GM19455 (cell line): ENCODE measurements around the gene TCIRG1.

Experiments
- ATAC-seq: cut with Tn5 transposase; IDR thresholded peaks from one replicate; pipeline ENCODE4 v1.9.1; 2021; ENCODE audit not compliant: unreplicated experiment

TCIRG1 gene

DNA sequence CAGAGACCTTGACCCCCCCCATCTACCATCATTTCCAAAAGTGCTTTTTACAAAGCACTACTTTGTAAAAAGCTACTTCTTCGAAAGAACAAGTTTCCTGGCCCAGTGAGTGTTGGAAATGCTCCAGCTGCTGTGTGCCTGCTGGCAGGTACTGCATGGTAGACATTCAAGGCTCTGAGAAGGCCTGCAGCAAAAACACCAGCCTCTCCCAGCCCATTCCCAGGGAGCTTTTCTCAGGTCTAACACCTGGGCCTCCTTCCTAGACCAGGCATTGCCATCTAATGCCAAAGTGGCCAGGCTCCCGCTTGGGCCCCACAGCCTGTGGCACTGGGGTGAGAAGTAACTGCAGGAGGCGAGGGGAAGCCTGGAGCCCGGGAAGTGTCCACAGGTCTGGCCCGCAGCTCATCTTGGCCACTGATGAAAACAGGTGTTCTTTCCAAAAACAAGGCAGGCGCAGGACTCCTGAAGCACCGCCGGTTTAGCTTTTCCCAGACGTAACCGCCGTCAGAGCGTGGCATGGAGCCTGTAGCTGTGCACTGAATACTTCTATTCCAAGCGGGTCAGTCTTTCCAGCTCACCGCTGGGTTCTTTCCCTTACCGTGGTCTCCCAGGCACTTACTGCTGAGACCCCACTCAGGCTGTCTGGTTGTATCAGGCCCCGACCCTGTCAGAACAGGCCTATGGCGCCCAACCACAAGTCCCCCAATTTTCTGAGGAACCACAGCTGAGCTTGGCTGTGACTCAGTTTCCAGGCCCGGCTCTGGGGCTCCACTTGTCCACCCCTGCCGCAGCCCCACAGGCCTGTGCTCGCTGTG, 1.2 kb upstream of the TCIRG1 start:
- no peak for ATAC-seq

DNA sequence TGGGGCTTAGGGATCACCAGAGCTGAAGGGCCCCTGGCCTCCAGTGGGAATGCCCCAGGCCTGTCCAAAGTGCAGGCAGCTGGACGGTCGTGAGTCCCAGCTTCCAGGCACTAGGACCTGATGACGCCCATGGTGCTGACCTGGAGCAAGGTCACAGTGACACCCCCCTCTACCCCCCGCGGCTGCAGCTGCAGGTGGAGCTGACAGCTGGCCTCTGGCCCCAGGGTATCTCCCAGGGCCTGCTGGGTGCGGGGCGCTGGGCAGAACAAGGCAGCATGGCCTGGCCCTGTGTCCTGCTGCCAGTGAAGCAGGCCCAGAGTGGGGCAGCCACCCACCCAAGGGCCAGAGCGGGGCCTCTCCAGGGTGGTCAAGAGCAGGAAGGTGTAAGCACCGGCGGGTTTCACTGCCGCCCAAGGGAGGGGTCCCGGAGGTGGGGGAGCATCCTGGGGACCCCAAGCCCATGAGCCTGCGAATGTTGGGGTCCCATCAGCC, 553 bp upstream of the TCIRG1 start:
- ATAC-seq, result no peak

DNA sequence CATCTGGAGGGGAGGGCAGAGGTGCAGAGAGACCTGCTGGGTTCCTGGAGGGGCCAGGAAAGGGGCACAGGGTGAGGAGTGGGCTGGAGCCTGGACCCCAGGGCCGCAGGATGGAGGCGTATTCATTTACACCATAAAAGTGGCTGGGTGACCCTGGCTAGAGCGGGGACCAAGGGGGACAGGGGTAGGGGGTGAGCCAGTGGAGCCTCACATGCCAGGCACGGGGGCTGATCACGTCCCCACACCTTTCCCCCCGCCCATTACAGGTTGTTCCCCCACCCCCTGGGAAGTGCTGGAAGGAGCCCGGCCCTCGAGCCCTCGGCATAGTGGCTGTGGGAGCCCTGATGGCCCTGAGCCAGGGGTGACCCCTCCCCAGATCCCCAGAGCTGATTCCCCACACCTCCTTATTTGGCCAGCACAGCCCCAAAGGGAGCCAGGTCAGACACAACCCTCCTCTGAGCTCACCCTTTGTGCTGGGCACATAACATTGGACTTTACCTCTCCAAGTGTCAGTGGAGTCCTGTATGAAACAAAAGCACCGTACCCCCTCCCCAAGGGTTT, 781 bp downstream of the TCIRG1 start:
- ATAC-seq, result no peak

DNA sequence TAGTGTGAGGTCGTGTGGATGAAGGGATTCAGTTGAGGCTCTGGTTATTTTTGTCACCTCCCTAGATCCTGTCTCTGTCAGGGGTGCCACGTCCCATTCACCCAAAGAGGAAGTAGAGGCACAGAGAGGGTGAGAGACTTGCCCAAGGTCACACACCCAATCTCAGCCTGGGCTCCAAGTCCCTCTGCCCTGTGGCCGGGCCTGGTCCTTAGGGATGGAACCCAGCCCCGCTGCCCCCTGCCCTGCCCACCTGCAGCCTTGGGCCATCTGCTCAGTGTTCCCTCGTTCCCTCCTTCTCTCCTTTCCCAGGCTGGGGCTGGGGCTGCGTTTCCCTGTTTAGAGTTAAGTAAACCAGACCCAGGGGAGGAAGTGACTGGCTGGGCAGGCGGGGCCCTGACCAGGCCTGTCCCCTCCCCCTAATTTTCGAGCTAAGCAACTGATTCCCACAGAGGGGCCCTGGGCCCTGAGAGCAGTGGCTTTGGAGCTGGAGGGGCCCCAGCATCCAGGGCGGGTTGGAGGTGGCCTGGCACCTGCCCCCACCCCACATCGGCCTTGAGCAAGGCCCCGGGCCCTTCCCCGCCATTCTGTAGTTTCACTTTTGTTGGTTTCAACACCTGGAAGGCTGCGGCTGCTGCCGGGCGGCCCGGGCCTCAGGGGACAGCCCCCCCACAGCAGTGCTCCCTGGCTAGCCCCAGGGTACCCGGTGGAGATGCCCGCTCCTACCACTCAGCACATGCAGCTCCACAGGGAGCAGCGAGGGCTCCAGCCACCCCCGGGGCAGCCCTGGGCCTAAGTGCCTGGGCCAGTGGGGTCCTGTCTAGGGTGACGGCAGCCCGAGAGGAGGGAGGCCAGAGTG, 1.5 kb downstream of the TCIRG1 start:
- ATAC-seq, result no peak

DNA sequence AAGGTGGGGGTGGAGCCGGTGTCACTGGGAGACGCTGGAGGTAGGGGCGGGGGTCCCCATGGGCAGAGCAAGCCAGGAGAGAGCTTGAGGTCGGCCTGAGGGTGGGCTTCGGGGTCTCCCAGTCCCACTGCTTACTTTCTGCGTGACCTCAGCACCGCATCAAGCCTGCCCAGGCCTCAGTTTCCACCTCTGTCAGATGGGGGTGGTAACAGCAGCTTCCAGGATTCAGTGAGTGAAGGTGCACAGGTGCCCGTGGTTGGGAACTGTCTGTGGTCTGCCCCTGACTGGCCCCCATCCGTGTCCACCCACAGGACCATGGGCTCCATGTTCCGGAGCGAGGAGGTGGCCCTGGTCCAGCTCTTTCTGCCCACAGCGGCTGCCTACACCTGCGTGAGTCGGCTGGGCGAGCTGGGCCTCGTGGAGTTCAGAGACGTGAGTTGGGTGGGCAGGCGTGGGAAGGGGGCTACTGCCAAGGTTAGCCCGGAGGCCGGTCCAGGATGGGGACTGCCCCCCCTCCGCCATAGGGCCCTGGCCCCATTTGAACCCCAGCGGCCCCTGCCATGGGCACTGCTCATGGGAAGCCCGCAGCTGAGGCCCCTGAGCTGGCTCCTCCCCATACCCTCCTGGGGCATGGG, 2.2 kb downstream of the TCIRG1 start:
- no peak for ATAC-seq

DNA sequence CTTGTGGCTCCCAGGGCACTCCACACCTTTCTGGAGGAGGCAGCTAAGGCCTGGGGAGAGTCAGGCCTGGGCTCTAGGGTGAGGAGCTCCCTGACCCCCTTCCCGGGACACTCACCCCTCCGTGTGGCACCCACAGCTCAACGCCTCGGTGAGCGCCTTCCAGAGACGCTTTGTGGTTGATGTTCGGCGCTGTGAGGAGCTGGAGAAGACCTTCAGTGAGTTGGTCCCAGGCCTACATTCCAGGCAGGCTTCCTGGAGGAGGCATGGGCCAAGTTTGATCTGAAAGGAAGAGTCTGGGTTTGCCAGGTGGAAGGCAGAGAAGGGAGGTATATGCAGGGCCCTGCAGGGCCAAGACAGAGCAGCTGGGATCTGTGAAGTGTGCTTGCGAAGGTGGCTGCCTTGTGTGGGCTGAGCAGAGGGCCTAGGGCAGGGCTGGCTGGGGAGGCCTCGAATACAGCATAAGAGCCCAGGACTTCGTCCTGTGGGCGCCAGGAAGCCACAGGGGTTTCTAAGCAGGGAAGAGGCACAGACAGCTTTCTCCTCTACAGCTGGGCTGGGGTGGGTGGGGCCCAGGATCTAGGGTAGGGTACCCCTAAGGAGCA, 2.9 kb downstream of the TCIRG1 start:
- ATAC-seq, result no peak

DNA sequence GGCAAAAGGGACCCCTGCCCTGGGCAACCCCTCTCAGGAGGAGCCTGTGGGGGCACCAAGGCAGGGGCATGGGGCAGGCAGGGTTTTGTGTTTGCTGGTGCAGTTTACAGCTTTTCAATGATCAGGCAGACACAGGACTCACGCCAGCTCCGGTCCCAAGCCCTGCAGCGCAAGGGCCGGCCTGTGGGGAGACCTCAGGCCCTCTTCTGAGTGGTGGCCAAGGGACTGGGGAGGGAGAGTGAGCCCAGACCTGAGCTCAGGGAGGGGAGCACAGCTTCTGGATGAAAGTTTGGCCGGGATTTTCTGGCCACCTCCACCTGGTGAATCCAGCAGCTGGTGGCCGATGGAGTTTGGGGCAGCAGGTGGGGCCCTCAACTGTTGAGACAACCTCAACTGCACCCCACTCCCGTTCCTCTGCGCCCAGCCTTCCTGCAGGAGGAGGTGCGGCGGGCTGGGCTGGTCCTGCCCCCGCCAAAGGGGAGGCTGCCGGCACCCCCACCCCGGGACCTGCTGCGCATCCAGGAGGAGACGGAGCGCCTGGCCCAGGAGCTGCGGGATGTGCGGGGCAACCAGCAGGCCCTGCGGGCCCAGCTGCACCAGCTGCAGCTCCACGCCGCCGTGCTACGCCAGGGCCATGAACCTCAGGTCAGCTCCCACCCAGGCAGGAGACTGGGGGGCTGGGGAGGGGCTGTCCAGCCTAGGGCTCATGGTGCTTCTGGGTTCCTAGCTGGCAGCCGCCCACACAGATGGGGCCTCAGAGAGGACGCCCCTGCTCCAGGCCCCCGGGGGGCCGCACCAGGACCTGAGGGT, 3.6 kb downstream of the TCIRG1 start:
- ATAC-seq, result no peak

DNA sequence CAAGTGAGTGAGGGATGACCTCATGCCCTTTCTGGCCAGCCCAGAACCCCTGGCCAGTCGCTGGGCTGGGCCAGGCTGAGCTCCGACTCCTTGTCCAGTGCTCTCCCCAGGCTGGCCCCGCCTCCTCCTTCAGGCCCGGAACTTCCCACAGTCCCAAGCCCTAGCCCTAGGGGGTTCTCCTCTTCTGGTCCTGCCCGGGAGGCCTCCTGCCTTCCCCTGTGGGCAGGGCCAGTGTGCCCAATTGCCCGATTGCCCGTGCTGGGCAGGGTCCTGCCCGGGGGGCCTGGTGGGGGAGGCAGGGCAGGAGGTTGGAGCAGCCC, 4.2 kb downstream of the TCIRG1 start:
- ATAC-seq, result no peak

DNA sequence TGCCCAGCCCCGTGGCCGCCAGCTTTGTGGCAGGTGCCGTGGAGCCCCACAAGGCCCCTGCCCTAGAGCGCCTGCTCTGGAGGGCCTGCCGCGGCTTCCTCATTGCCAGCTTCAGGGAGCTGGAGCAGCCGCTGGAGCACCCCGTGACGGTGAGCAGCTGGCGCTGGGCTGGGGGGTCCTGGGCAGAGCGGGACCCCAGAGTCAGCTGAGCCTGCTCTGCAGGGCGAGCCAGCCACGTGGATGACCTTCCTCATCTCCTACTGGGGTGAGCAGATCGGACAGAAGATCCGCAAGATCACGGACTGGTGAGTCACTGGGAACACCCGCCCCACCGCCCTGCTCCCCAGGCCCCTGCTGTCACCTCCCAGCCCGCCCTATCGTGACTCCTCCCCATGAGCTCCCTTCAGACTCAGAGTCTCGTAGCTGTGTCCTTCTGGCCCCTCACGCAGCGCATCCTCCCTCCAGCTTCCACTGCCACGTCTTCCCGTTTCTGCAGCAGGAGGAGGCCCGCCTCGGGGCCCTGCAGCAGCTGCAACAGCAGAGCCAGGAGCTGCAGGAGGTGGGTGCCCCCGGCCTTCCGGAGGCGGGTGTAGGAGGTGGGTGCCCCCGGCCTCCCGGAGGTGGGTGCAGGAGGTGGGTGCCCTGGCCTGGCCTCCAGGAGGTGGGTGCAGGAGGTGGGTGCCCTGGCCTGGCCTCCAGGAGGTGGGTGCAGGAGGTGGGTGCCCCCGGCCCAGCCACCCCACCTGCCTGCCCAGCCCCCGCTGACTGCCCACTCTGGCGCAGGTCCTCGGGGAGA, 4.7 kb downstream of the TCIRG1 start:
- no peak for ATAC-seq

DNA sequence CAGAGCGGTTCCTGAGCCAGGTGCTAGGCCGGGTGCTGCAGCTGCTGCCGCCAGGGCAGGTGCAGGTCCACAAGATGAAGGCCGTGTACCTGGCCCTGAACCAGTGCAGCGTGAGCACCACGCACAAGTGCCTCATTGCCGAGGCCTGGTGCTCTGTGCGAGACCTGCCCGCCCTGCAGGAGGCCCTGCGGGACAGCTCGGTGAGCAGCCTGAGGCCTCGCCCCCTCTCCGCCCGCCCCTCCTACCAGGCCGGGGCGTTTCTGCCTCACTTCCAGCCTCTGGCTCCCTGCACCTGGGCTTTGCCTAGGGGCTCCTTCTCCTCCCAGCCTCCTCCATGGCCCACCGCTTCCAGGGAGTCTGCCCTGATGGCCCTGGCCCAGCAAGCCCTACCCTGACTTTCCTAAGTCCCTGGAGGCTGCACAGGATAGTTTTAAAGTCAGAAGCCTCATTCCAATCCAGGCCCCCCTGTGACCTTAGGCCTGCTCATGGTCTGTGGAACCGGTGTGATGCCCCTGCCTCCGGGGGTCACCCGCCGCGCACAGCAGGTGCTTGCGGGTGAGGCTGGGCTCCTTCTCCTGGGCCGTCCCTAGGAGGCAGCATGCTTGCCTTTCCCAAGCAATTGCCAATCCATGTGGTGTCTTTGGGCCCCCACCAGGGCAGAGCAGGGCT, 5.5 kb downstream of the TCIRG1 start:
- no peak for ATAC-seq

DNA sequence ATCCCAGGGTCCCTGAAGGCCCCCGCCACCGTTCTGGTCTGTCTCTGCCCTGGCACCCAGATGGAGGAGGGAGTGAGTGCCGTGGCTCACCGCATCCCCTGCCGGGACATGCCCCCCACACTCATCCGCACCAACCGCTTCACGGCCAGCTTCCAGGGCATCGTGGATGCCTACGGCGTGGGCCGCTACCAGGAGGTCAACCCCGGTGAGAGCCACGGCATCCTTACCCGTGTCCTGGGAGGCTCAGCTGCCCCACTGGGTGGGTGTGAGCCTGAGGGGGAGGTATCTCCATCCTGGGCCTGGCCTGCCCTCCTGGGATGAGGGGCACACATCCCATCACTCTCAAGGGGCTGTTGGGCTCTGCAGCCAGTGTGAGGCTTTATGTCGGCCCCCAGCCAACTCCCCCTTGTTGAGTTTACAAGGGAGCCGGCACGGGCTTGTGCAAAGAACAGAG, 6.1 kb downstream of the TCIRG1 start:
- ATAC-seq, result no peak

DNA sequence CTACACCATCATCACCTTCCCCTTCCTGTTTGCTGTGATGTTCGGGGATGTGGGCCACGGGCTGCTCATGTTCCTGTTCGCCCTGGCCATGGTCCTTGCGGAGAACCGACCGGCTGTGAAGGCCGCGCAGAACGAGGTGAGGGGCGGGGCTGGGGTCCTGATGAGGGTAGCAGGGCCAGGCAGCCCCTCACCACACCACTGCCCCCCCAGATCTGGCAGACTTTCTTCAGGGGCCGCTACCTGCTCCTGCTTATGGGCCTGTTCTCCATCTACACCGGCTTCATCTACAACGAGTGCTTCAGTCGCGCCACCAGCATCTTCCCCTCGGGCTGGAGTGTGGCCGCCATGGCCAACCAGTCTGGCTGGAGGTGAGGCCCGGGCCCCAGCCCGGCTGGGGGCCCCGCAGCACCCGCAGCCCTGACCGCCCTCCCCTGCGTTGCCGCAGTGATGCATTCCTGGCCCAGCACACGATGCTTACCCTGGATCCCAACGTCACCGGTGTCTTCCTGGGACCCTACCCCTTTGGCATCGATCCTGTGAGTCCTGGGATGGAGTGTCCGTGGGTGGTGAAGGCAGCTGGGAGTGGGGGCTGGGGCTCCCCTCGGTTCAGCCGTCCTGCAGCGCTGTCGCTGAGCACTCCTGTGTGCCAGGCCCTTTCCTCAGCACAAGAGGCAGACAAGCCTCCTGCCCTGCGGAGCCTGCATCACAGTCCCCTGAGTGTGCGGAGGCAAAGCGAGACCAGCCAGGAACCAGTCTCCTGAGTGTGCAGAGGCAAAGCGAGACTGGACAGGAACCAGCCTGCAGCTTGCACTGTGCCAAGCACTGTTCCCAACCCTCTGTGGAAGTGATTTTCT, 8.8 kb downstream of the TCIRG1 start:
- ATAC-seq, result no peak

DNA sequence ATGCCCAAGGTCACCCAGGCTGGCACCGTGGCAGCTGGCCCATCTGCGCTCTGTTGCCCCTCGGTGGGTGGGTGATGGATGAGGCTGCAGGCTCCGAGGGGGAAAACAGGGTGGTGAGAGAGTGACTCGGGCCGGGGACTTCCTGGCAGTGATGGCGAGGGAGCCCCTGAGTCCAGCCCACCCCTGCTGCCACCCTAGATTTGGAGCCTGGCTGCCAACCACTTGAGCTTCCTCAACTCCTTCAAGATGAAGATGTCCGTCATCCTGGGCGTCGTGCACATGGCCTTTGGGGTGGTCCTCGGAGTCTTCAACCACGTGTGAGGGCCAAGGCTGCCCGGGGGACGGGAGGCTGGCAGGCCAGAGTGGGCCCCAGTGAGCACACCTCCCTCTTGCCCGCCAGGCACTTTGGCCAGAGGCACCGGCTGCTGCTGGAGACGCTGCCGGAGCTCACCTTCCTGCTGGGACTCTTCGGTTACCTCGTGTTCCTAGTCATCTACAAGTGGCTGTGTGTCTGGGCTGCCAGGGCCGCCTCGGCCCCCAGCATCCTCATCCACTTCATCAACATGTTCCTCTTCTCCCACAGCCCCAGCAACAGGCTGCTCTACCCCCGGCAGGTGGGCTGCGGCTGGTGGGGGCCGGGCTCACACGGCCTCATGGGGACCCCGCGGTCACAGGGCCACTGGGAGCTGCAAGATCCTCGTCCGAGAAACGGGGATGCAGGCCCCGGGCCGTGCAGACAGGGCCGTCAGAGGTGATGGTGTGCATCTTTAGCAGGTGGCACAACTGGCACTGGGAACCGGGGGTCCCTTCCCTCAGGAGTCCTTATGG, 10.1 kb downstream of the TCIRG1 start:
- no peak for ATAC-seq

DNA sequence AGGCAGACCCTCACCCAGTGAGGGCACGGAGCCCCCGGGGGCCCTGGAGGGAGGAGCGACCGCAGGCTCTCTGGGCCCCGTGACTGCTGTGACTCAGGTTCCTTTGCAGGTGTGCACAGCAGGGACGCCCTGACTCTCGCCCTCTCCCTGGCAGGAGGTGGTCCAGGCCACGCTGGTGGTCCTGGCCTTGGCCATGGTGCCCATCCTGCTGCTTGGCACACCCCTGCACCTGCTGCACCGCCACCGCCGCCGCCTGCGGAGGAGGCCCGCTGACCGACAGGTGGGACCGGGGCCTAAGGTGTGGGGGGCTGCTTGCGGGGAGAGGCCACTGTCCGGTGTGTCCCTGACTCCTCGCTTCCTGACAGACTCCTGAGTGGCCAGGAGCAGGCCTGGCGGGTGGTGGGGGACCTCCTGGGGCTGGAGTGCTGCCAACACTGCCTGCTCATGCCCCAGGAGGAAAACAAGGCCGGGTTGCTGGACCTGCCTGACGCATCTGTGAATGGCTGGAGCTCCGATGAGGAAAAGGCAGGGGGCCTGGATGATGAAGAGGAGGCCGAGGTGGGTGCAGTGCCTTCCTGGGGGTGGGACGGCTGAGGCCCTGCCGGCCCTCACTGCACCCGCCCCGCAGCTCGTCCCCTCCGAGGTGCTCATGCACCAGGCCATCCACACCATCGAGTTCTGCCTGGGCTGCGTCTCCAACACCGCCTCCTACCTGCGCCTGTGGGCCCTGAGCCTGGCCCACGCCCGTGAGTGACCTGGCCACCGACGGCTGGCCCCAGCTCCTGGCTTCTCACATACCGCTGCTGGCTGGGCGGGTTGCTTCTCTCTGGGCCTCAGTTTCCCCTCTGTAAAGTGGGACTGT, 10.9 kb downstream of the TCIRG1 start:
- no peak for ATAC-seq

DNA sequence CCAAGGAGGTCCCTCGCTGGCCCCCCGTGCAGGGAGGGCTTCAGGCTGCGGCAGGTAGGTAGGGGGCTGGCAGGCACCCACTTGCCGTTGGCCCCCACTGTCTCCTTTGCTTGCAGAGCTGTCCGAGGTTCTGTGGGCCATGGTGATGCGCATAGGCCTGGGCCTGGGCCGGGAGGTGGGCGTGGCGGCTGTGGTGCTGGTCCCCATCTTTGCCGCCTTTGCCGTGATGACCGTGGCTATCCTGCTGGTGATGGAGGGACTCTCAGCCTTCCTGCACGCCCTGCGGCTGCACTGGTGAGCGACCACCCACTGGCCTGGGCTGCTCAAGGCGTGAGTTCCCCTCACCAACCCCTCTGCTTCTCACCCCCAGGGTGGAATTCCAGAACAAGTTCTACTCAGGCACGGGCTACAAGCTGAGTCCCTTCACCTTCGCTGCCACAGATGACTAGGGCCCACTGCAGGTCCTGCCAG, 11.6 kb downstream of the TCIRG1 start:
- ATAC-seq, result no peak
